DND-41 (cell line): ENCODE measurements around the gene ZBED5.

ENCODE experiments used
- CTCF ChIP-seq: IDR thresholded peaks from 2 replicates; pipeline ENCODE4 v1.5.1; 2012; ENCODE audit warnings: borderline replicate concordance, low read length, moderate library complexity, mild to moderate bottlenecking; ENCODE audit not compliant: poor library complexity, severe bottlenecking; ENCODE audit errors: extremely low read depth
- EZH2 ChIP-seq: IDR thresholded peaks from 3 replicates; pipeline ENCODE4 v1.6.1; 2012; ENCODE audit warnings: borderline replicate concordance, low read depth, mild to moderate bottlenecking, moderate library complexity, low read length, inconsistent platforms; ENCODE audit not compliant: severe bottlenecking

DNA sequence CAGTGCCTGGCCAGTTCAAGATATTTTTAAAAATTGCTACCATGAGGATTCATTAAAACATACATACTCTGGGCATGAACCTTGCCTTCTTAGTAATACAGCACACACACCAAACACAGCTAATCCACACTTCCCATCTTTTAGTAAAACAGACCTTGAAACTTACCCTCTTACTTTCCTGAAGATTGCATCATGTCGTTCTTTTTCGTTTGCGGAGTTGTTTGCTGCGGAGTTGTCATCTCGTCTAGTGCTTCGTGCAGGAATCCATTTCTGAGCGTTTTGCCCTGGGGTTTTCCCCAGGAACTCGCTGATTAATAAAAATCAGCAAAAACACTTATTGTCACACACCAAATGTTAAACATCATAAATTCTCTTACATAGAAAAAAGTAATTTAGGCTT lies 52.1 kb downstream of the ZBED5 start:
- TF ChIP-seq CTCF, result no peak
- TF ChIP-seq EZH2, result no peak
